T-helper 1 cell (primary cell): ENCODE results near the gene ZBP1.

Experiments
- DNase-seq, 5 donors: peaks; one replicate each; pipeline ENCODE4 v3.0.0-alpha.2; 2012 to 2020

The ZBP1 gene

GRCh38 chr20:57658447-57658832 is 38.2 kb upstream of the ZBP1 start:
- no peak for DNase-seq

DNA sequence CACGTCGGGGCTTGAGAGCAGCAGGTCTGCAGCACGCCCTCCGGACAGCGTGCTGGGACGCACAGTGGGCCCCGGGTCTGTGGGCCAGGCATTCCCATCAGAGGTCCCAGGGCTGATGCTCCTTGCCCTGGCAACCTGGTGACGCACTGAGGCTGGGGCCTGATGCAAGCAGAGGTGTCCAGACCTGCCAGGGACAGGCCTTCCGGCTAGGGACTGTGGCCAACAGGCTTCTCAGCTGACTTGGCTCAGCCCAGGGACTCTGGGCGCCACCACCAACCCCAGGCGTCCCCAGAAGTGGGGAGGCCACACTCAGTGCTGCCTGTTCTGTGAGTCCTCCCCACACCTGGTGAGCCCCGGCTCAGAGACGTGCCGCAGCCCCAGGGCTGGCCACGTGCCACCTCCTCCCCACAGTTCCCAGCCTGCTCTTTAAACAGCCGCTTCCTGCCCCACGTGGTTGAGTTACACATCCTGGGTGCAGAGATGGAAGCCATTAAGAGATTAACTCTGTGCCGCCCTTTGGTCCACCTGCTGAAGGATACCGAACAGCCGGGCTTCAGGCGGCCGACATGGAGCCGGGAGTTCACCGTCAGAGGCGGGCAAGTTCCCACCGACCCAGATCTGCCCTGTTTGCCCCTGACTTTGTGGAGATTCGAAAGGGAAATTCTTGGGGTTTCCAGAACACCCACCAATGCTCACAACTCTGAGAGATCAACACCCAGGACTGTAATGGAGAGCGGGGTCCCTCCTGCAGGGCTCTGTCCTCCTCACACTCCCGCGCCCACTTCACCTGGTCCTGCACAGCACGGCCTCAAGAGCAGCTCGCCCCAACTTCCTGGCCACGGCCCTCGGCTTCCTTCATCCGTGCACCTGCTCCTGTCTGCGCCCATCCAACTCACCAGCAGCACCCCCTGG is 37.6 kb upstream of the ZBP1 start:
- DNase-seq = peak in 4 of 5 donors; percentile 14 to 43 (median 34)

GRCh38 chr20:57656821-57657534 is 36.8 kb upstream of the ZBP1 start:
- no peak for DNase-seq

- no peak for DNase-seq
Observed at GRCh38 chr20:57656252-57656820, 36.1 kb upstream of the ZBP1 start.

DNA sequence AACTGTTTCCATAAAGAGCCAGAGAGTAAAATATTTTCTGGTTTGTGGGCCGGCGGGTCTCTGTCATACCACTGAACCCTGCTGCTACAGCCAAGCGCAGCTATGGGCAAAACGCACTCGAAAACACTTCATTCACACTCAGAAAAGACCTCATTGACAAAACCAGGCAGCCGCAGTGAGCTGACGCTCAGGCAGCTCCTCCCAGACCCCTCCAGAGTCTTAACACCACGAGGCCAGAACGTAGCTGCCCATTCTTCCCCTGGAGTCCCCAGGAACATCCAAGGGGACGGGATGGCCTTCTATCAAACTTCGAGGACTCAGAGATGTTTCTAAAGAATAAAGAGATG is 35.6 kb upstream of the ZBP1 start:
- DNase-seq = no peak

- DNase-seq = no peak
Observed at GRCh38 chr20:57654998-57655808, 35.0 kb upstream of the ZBP1 start.

DNA sequence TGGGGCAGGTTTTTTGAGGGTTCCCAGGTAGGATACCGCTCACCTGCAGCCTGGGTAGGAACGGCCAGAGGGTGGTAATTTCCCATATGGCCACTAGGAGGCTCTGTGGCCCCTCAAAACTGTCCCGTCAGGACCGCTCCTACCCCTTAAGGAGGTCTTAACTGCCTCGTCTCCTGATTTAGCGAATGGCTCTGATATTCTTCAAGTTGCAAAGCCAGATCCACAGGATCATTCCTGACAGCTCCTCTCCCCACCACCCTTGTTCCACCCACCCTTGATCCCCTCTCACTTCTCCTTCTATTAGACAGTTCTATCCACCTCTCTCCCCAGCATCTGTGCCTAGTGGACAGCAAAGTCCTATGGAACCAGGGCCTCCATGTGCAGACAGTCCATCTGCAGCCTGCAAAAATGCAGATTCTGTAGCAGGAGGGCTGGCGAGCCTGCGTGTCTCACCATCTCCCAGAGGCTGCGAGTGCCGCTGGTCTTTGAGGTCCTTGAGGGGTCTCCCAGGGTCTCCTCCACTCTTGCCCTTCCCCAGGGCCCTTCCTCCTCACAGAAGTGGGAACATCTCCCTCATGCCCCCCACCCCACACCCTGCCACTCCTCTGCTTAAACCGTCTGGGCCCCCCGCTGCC is 34.3 kb upstream of the ZBP1 start:
- peak in 3 of 5 donors; percentile 36 to 44 (median 42) for DNase-seq

GRCh38 chr20:57653910-57654309 is 33.7 kb upstream of the ZBP1 start:
- no peak for DNase-seq

GRCh38 chr20:57653546-57653900 is 33.3 kb upstream of the ZBP1 start:
- no peak for DNase-seq

- no peak for DNase-seq
Observed at GRCh38 chr20:57652606-57653545, 32.6 kb upstream of the ZBP1 start.

- no peak for DNase-seq
Observed at GRCh38 chr20:57651881-57652605, 31.8 kb upstream of the ZBP1 start.

DNA sequence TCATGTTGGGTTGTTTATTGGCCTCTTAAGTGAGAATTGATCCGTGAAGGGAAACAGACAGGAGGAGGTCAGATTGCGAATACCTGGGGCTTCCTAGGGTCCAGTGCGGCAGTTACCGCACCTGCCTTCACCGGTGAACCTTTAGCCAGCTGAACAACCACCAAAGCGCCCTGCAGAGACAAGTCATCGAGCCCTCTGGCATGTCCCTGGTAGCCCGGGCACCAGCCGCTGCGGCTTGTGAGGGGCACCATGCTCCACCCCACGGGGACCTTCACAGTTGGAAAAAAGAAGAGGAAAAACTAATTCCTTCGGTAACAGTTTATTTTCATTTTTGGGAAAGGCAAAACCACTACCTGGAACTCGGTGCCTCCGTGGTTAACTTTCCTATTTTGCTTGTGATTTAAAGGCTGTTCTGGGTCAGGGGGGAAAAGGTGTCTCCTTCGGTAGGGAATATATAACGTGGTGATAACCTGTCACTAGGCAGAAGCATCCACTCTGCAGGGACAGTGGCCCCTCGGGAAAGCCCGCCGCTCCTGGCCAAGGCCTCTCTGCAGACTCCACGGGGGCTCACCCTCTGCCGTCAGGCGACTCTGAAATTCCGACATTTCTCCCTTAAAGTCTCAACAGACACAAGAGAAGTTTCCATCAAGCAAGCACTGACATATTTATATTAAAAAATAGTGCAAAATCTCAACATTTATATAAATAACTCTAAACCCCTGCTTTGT is 30.7 kb upstream of the ZBP1 start:
- no peak for DNase-seq

GRCh38 chr20:57650266-57650665 is 30.0 kb upstream of the ZBP1 start:
- no peak for DNase-seq

DNA sequence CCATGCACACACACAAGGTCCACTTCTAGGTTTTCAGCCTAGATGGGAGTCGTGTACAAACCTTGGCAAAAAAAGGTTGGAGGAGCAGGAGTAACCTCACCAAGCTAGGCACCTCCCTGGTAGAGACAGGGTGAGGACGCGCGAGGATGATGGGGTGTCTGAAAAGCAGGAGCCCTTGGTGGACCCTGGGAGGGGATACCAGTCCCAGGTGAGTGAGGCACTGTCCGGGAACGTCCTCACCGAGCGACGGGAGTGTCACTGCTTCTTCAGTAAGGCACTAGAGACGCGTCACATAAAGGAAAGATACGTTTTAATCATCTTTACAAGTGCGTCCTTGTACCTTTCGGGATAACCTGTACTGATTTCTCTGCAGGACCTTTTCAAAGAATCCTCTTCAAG is 29.4 kb upstream of the ZBP1 start:
- no peak for DNase-seq

GRCh38 chr20:57648878-57649616 is 28.8 kb upstream of the ZBP1 start:
- DNase-seq = no peak

DNA sequence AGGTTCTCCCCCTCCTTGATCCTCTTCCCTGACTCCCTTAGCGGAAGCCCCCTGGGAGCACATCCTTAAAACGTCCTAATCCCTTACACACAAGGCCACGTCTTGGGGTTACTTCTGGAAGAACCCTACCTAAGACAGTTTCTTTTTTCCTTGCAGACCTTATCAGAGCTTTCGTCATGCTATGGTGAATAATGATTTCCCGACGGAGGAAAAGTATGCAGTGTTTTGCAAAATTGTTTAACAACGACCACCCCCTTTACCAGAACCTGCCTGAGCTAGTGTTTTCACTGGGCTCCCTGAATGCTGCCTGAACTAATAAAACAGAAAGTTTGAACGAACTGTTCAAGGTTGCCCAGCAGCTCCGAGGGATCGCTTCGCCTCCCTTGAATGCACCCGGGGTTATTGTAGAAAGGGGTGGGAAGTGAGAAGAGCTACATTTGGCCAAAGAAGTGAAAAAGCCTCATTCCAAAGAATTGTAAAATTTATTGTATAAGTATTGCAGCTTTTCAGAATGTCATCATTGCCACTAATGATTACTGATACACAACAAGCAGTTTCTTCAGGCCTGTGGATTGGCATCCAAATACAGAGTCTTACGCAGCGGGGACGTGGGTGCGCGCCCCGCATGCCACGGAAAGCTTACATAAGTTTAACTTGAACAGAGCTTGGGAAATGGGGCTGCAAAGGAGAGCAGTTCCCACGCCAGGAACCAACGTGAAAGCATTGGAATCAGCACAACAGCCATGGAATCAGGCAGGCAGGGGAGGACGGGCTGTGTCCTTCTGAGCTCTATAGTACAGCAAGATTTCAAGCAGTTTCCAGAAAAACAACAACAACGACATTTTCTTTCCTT is 27.9 kb upstream of the ZBP1 start:
- no peak for DNase-seq

- no peak for DNase-seq
Observed at GRCh38 chr20:57647006-57647932, 27.0 kb upstream of the ZBP1 start.
